DMS 273 (cell line): ENCODE data around the gene CWC27.
A peak's percentile ranks its signal among the peaks of the same experiment; 100 is the strongest.

Experiments used
- DNase-seq: peaks from one replicate; lab custom pipeline; 2025; ENCODE audit not compliant: unreplicated experiment; lab: John Stamatoyannopoulos, UW

Gene CWC27

DNA sequence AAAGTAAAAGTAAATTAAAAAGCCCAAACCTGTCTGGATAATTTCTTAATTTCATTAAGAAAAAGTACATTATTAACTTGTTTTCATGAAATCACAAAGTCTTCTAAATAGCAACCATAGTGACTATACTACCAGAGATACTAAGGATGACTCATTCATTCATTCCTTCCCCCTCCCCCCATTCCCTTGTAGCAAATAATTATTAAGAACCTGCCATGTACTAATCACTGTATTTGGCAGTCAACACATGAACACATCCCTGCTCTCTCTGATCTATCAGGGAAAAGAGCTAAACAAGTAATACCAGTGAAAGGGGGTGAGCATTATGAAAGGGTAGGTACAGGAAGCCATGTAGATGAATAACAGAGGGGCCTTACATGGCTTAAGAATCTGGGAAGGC, 203.9 kb downstream of the CWC27 start:
- no peak for DNase-seq

GRCh38 chr5:64973215-64973614, 204.5 kb downstream of the CWC27 start:
- DNase-seq = no peak

DNA sequence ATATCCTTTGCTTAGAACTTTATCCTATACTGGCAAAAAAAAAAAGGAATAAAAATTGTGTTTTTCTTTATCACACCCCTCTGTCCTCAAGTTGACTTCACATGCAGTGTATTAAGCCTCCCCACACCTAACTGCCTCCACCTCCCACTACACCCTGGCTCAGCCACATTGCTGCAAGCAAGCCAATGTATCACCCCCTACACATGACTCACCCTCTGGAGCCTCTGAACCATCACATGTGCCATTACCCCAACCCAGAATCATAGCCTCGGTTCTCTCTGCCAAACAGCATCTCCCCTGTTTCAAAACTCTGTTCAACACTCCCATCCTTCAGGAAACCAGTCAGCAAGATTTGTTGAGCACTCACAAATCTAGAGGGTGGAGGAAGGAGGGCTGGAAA, 209.0 kb downstream of the CWC27 start:
- no peak for DNase-seq

DNA sequence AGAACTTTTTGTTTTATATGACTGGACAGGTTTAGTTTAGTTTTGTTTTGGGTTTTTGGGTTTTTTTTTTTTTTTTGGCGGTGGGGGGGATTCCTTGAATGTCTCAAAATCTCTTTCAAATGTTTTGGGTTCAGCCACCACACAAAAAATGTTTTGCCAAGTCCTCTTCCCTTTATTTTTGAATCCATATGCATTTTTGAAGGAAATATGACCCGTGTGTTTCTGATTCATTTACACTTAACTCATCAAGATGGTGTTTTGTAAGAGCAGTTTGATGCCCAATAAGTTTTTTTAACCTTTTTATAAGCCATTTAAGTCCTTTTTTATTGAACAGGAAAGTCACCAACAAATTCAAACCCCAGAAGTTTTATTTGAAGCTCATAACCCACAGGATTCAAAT, 209.8 kb downstream of the CWC27 start:
- DNase-seq = no peak

GRCh38 chr5:64979531-64979930, 210.8 kb downstream of the CWC27 start:
- DNase-seq = no peak

- DNase-seq = peak; percentile 74
These were observed 211.4 kb downstream of the CWC27 start for GRCh38 chr5:64980176-64980575.

DNA sequence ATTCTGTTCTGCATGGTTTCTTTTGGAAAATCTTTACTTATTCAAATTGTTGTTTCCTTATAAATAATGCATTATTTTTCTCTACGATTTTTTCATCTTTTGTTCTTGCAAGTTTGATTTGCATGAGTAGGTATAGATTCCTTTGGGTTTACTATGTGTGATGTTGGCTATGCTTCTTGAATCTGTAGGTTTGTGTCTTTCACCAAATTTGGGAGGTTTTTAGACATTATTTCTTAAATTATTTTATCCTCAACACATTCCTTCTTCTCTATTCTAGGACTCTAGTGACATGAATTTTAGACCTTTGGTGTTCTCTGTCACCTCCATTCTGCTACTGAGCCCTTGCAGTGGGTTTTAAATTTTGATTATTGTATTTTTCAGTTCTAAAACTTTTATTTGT, 219.0 kb downstream of the CWC27 start:
- DNase-seq = no peak

DNA sequence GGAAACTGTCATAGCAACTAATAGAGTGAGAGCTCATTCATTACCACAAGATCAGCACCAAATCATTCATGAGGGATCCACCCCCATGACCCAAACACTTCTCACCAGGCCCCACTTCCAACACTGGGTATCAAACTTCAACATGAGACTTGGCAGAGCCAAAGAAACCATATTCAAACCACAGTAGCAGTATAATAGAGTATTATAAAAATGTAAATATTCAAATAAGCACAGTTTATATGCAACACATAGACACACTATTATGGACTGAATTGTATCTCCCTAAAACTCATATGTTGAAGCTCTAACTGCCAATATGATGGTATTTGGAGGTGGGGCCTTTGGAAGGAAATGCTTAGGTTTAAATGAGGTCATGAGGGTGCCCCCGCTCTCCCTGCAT, 240.5 kb downstream of the CWC27 start:
- no peak for DNase-seq

- no peak for DNase-seq
These were observed 242.1 kb downstream of the CWC27 start for GRCh38 chr5:65010841-65011240.

GRCh38 chr5:65012301-65012892, 243.7 kb downstream of the CWC27 start:
- DNase-seq = no peak

DNA sequence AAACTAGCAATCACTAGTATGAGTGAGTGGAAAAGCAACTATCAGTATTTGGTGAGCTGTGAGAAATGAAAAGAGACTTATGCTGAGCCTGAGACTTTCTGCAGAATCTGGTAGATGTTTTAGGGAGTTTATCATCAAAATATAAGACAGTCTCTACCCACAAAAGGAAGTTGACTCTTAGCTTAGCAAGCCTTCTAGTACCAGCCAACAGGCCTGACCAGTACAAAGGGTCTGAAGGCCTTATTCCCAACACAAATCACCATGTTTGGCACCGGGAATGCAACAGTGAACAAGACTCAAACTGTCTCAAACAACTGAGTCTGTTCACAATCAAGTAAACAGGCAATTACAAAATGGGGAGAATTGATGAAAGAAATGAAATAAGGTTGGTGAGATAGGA, 244.4 kb downstream of the CWC27 start:
- no peak for DNase-seq

DNA sequence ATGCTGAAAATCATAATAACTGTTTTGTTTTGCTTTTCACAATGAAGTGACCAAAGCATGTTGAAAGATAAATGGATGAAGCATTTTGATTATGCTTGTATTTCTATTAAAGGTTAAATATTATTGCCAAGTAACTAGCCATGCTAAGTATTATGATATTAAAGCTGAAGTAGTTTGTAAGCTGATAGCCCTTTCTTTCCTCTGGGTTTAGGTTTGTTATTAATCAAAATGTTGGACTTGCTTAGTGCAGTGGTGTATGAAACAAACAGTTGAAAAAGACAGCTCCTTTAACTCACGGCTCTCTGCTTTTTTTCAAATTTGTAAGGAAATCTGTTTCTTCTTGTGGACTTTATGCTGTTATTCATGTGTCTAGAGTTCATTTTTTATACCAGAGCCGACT, 246.0 kb downstream of the CWC27 start:
- DNase-seq = no peak

- no peak for DNase-seq
These were observed 247.0 kb downstream of the CWC27 start for GRCh38 chr5:65015767-65016166.

GRCh38 chr5:65017636-65018035, 248.9 kb downstream of the CWC27 start:
- no peak for DNase-seq

DNA sequence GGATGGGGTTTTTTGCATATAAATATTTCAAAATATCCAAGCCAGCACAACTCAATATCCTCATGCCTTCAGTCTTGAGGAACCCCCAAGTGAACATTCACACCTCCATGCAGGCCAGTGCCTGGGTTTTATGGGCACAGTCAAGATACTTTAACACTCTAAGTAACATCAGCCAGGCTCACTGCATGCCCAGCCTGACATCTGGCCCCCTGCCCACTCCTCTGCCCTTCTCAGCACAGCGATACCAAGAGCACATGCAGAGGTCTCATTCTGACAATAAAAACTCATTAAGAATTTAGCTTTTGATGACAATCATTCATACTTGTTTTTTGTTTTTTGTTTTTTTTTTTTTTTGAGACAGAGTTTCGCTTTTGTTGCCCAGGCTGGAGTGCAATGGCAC, 250.0 kb downstream of the CWC27 start:
- peak; percentile 51 for DNase-seq

- no peak for DNase-seq
These were observed 251.8 kb downstream of the CWC27 start for GRCh38 chr5:65020492-65020891.

- DNase-seq = no peak
These were observed 252.9 kb downstream of the CWC27 start for GRCh38 chr5:65021527-65022226.

DNA sequence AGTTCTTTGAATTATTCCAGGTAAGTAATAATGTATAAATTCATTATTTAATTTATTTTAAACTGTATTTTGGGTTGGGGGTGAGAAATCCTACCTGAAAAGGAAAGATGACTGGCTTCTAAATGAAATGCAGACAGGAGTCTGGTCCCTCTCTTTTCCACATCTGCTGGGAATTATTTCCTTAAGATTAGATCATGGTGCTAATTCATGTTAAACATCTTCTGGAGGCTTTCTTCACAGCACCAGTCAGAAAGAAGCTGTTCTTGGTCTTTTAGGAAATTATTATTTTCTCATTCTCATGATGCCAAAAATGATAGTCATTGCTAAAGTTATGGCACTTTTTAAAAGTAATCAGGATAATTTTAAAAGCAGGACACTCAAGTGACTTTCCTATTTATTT, 254.2 kb downstream of the CWC27 start:
- no peak for DNase-seq

GRCh38 chr5:65024681-65025080, 256.0 kb downstream of the CWC27 start:
- DNase-seq = no peak

DNA sequence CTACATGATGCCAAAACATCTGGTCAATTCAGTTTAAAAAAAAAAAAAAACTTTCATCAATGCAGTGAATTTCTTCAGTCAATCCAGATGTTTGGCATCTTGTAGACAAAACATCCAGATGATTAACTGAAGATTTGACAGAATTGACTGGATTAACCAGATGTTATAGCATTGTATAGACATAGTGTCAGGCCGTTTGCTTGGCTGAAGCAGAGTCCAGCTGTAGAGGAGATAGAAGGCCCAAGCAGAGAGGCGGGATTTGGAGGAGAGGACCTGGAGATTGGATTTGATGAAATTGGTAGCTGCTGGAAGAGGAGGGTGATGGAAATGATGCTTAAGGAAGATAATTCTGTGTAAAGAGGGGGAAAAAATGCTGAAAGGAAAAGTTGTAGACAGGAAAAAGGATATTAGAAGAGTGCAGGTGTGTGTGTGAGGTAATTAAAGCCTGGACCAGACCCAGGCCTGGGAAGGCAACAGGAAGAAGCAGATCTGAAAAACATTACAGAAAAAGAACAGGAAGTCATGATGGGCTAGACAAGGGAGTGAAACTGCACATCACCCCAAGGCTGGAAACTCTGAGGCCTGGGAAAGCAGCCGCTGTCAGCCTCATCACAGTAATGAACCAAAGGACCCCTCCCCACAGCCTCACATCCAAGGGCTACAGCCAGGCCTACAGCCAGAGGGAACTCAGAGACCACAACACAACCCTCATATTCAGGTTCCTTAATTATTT, 258.3 kb downstream of the CWC27 start:
- DNase-seq = no peak

DNA sequence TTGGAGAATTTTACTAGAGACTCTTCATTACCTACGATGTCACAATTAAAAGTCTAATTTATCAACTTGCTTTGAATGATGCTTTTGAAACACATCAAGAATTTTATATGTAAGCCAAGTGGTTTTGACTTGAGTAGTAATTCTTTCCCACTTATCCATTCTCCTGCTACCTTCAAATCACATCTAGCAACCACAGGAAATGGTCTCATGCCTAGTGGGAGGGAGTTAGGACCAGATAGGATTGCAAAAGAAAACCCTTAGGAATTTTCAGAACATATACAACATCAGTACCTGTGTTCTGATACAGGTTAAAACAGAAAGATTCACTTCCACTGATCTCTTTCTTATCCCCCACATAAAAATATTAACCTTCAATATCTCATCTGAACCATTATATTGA, 260.4 kb downstream of the CWC27 start:
- no peak for DNase-seq

- DNase-seq = no peak
These were observed 261.3 kb downstream of the CWC27 start for GRCh38 chr5:65030056-65030455.
